Activated CD4-positive, CD25-positive, alpha-beta regulatory T cell treated with anti-CD3 and anti-CD28 coated beads, Interleukin-2, amount 50 U/mL, for 72 hours (primary cell): ENCODE results near the gene ZSWIM7.

Experiments
- DNase-seq: peaks from one replicate; pipeline ENCODE4 v3.0.0; 2021

Gene ZSWIM7

GRCh38 chr17:15999141-15999973, at the start of gene ZSWIM7, which contains the start of gene TTC19:
ZSWIM7 (minus strand) TSS chr17:15999704; CDS start chr17:15999594, 110 bp downstream.
TTC19 (plus strand) TSS chr17:15999824; CDS start chr17:15999849, 25 bp downstream.
- DNase-seq = peak; percentile 96

GRCh38 chr17:16048811-16049449, 49.4 kb upstream of the ZSWIM7 start:
- DNase-seq = no peak

- no peak for DNase-seq
Measured at GRCh38 chr17:16046966-16047365, 47.5 kb upstream of the ZSWIM7 start.

GRCh38 chr17:16044487-16044886, 45.0 kb upstream of the ZSWIM7 start:
- DNase-seq = no peak

GRCh38 chr17:16040710-16041251, 41.3 kb upstream of the ZSWIM7 start:
- DNase-seq = no peak

GRCh38 chr17:16037636-16038035, 38.1 kb upstream of the ZSWIM7 start:
- no peak for DNase-seq

- no peak for DNase-seq
Measured at GRCh38 chr17:16036261-16036660, 36.8 kb upstream of the ZSWIM7 start.

- no peak for DNase-seq
Measured at GRCh38 chr17:16033729-16034349, 34.3 kb upstream of the ZSWIM7 start.

- DNase-seq = peak; percentile 51
Measured at GRCh38 chr17:16027708-16028584, 28.4 kb upstream of the ZSWIM7 start.

GRCh38 chr17:16026895-16027294, 27.4 kb upstream of the ZSWIM7 start:
- DNase-seq = no peak

- no peak for DNase-seq
Measured at GRCh38 chr17:16025202-16025601, 25.7 kb upstream of the ZSWIM7 start.

- DNase-seq = no peak
Measured at GRCh38 chr17:16023881-16024280, 24.4 kb upstream of the ZSWIM7 start.

- DNase-seq = no peak
Measured at GRCh38 chr17:16019347-16019746, 19.8 kb upstream of the ZSWIM7 start.

GRCh38 chr17:16013943-16014407, 14.5 kb upstream of the ZSWIM7 start:
- DNase-seq = no peak

GRCh38 chr17:16007439-16007838, 7.9 kb upstream of the ZSWIM7 start:
- DNase-seq = no peak

- DNase-seq = no peak
Measured at GRCh38 chr17:16005636-16006035, 6.1 kb upstream of the ZSWIM7 start.

- no peak for DNase-seq
Measured at GRCh38 chr17:16003841-16004240, 4.3 kb upstream of the ZSWIM7 start.

GRCh38 chr17:16002708-16003260, 3.3 kb upstream of the ZSWIM7 start:
- no peak for DNase-seq

GRCh38 chr17:16001226-16001897, 1.9 kb upstream of the ZSWIM7 start:
- DNase-seq = no peak

- no peak for DNase-seq
Measured at GRCh38 chr17:15999974-16000827, 697 bp upstream of the ZSWIM7 start.
